Effector memory CD4-positive, alpha-beta T cell (primary cell): ENCODE measurements around the gene KIF2A.

Source experiments
- DNase-seq, 3 donors: peaks; one replicate each; pipeline ENCODE4 v3.0.0-alpha.2; 2020
- H3K27ac ChIP-seq: 2 replicates; pipeline ENCODE4 v1.7.0; 2013; ENCODE audit warnings: mild to moderate bottlenecking, low read length, moderate library complexity; ENCODE audit not compliant: insufficient read depth, poor library complexity, severe bottlenecking
- H3K27me3 ChIP-seq: replicated peaks from 2 replicates; pipeline ENCODE4 v1.7.0; 2013; ENCODE audit warnings: mild to moderate bottlenecking, low read length; ENCODE audit not compliant: insufficient read depth, control insufficient read depth, poor library complexity, severe bottlenecking
- H3K36me3 ChIP-seq: 2 replicates; pipeline ENCODE4 v1.7.0; 2013; ENCODE audit warnings: mild to moderate bottlenecking, low read length, moderate library complexity; ENCODE audit not compliant: control insufficient read depth, insufficient read depth
- H3K4me1 ChIP-seq: 2 replicates; pipeline ENCODE4 v1.7.0; 2013; ENCODE audit warnings: low read length, mild to moderate bottlenecking; ENCODE audit not compliant: control insufficient read depth, insufficient read depth, poor library complexity, severe bottlenecking
- H3K4me3 ChIP-seq: 2 replicates; pipeline ENCODE4 v1.7.0; 2013; ENCODE audit warnings: low read length, low read depth, mild to moderate bottlenecking; ENCODE audit not compliant: insufficient read depth, poor library complexity, severe bottlenecking
- H3K9me3 ChIP-seq: 2 replicates; pipeline ENCODE4 v1.7.0; 2013; ENCODE audit warnings: mild to moderate bottlenecking, low read length, moderate library complexity; ENCODE audit not compliant: control insufficient read depth

The KIF2A gene

DNA sequence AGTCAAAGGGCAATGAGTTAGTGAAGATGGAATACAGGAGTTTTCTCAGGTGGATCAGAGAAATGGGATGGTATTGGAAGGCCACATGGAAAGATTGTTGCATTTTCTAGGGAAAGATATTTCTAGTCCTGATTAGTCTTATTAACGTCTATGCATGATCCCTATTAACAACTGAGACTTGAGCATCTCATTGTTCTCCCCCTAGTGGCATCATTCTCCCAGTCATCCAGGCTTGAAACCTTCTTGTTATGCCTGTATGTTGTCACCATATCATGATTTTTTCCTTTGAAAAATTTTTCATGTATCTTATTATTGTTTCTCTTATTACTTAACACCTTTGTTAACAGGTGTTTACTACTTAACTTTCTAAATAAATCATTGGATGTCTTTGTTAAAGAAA lies 34.4 kb downstream of the KIF2A start:
- H3K27ac ChIP-seq = no peak overlapping the region
- no peak for DNase-seq
- no peak overlapping the region for H3K4me3 ChIP-seq
- no peaks in the 10 kb centered on the region for H3K36me3 ChIP-seq
- no peaks in the 10 kb centered on the region for H3K9me3 ChIP-seq
- H3K4me1 ChIP-seq = peaks cover 13% of the 10 kb centered on the region
- H3K27me3 ChIP-seq = no peaks in the 10 kb centered on the region

GRCh38 chr5:62340979-62341378 lies 35.0 kb downstream of the KIF2A start:
- Histone ChIP-seq H3K36me3 (no peaks in the 10 kb centered on the region), H3K4me3 (no peak overlapping the region), H3K27me3 (no peaks in the 10 kb centered on the region), H3K27ac (no peak overlapping the region), H3K4me1 (peaks cover 13% of the 10 kb centered on the region), H3K9me3 (no peaks in the 10 kb centered on the region)
- DNase-seq = no peak

DNA sequence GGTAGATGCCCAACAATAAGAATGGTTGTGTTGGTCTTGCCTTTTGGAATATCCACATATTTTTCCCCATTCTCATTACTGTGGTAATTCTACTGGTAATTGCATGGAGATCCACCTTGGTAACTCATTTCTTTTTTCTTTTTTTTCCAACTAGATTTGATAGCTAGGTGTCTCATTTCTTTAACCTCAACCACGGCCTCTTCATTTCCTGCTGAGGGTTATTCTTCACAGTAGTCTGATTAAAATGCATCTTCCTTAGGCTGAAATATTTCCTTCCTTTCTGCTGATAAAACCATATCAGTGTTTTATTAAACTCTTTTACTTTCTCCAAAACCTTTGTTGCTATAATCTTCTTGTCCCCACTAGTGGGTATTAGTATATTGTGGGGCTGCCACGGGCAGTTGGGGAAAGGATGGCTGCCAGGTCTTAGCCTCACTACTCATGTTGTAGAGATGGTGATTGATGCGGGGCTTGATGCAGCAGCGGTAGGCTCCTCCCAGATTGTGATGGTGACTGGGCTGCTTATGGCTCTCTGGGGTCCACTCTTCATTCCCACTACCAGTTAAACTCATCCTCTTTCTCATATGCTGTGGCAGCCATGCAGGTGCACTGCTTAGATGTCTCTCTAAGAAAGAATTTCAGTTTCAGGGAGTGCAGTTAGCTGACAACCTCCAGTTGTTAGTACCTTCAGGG lies 35.9 kb downstream of the KIF2A start:
- H3K36me3 ChIP-seq = no peaks in the 10 kb centered on the region
- H3K27ac ChIP-seq = peak overlapping the region; percentile 15
- no peak for DNase-seq
- H3K27me3 ChIP-seq = no peaks in the 10 kb centered on the region
- peaks cover 13% of the 10 kb centered on the region for H3K4me1 ChIP-seq
- peak overlapping the region; percentile 8 for H3K4me3 ChIP-seq
- H3K9me3 ChIP-seq = no peaks in the 10 kb centered on the region

DNA sequence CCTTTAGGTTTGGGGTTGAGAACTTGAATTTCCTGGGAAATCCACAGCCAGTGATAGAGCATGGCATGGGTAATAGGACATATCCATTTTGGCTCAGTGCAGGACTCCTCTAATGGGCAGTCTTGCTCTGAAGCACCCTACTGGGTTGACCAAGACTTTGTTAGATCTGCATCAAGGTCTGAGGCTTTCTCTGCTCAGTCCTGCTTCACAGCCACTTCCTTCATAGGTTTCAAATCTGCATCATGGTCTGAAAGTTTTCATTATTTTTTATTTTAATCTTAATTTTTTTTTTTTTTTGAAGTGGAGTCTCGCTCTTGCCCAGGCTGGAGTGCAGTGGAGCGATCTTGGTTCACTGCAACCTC lies 36.5 kb downstream of the KIF2A start:
- Histone ChIP-seq H3K36me3 (no peaks in the 10 kb centered on the region), H3K27me3 (no peaks in the 10 kb centered on the region), H3K9me3 (no peaks in the 10 kb centered on the region), H3K4me3 (no peak overlapping the region), H3K4me1 (peaks cover 13% of the 10 kb centered on the region), H3K27ac (no peak overlapping the region)
- no peak for DNase-seq

DNA sequence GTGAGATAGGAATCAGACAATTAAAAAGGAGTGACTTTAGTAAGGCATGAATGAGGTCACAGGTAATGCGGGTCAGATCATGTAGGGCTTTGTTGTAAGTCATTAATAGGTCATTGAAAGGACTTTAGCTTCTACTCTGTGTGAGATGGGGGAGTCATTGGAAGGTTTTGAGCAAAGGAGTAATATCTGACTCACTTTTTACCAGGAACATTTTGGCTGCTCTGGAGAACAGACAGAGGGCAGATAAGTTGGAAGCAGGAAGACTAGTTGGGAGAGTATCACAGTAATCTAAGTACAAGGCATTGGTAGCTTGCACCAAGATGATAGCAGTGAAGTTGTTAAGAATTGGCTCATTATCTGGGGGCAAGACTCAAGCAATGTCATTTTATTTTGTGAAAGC lies 37.4 kb downstream of the KIF2A start:
- peaks cover 13% of the 10 kb centered on the region for H3K4me1 ChIP-seq
- H3K4me3 ChIP-seq = no peak overlapping the region
- H3K36me3 ChIP-seq = peaks cover 6% of the 10 kb centered on the region
- H3K9me3 ChIP-seq = no peaks in the 10 kb centered on the region
- no peaks in the 10 kb centered on the region for H3K27me3 ChIP-seq
- no peak for DNase-seq
- H3K27ac ChIP-seq = no peak overlapping the region

DNA sequence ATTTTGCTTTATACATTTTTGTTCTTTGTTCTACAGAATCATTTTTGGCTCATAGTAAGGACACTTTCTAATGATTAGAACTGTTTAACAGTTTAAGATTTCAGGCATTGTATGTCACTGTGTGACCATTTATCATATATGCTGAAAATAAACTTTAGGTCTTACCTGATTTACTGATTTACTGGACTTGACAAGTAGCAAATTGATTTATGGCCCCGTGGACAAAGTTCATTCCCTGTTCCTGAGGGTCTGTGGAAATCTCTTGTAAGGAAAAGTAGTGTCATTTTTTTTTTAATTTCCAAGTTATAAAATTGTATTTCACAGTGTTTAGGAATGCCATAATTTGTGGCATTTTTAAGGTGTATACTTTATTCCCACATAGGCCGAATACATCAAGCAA lies 40.7 kb downstream of the KIF2A start:
- peaks cover 8% of the 10 kb centered on the region for H3K4me1 ChIP-seq
- H3K4me3 ChIP-seq = no peak overlapping the region
- H3K27me3 ChIP-seq = no peaks in the 10 kb centered on the region
- H3K36me3 ChIP-seq = peaks cover 23% of the 10 kb centered on the region
- H3K27ac ChIP-seq = no peak overlapping the region
- H3K9me3 ChIP-seq = no peaks in the 10 kb centered on the region
- no peak for DNase-seq

DNA sequence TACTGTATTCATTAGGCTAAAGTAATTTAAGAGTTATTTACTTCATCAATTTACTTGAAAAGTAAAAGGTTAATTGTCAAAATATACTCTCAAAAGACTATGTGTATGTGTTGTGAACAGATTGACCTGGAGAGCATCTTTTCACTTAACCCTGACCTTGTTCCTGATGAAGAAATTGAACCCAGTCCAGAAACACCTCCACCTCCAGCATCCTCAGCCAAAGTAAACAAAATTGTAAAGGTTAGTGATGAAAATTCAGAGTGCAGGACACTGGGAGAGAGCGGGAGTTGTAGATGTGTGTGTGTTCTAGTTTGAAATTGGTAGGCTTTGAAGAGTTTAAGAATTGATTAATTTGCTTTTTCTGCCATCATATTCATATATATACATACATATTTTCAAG lies 41.9 kb downstream of the KIF2A start:
- Histone ChIP-seq H3K9me3 (no peaks in the 10 kb centered on the region), H3K27me3 (no peaks in the 10 kb centered on the region), H3K36me3 (peaks cover 27% of the 10 kb centered on the region), H3K4me3 (no peak overlapping the region), H3K4me1 (no peaks in the 10 kb centered on the region), H3K27ac (no peak overlapping the region)
- no peak for DNase-seq

DNA sequence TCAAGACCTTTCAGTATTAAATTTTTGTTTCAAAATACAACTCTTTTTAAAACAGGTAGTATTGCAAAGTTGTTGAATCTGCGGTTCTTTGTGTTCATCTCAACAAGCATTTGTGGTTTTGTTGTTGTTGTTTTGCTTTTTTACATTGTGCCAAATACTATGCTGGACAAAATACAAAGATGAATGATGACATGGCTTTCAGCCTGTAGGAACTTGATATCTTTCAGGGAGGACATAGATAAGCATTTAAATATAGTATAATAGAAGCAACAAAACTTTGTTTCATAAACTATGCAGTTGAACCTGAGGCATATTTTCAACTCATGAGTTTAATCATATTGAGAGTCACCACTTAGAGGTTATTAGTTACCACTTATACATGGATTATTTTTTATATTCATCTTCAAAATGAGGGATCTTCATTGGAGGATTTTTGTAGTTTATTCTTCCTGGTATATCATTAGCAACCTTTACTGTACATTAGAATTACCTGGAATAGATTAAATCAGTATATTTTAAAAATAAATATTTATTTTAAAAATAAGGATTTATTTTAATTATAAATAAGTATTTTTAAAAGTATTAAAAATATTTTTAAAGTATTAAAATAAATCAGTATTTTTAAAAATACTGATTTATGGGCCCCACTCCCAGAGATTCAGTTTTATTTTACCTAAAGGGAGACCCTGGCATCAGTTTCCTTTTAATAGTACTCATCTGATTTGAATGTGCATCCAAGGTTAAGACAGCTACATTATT lies 42.9 kb downstream of the KIF2A start:
- H3K27ac ChIP-seq = no peak overlapping the region
- no peaks in the 10 kb centered on the region for H3K4me1 ChIP-seq
- no peak overlapping the region for H3K4me3 ChIP-seq
- no peaks in the 10 kb centered on the region for H3K27me3 ChIP-seq
- H3K9me3 ChIP-seq = no peaks in the 10 kb centered on the region
- H3K36me3 ChIP-seq = peaks cover 33% of the 10 kb centered on the region
- no peak for DNase-seq

DNA sequence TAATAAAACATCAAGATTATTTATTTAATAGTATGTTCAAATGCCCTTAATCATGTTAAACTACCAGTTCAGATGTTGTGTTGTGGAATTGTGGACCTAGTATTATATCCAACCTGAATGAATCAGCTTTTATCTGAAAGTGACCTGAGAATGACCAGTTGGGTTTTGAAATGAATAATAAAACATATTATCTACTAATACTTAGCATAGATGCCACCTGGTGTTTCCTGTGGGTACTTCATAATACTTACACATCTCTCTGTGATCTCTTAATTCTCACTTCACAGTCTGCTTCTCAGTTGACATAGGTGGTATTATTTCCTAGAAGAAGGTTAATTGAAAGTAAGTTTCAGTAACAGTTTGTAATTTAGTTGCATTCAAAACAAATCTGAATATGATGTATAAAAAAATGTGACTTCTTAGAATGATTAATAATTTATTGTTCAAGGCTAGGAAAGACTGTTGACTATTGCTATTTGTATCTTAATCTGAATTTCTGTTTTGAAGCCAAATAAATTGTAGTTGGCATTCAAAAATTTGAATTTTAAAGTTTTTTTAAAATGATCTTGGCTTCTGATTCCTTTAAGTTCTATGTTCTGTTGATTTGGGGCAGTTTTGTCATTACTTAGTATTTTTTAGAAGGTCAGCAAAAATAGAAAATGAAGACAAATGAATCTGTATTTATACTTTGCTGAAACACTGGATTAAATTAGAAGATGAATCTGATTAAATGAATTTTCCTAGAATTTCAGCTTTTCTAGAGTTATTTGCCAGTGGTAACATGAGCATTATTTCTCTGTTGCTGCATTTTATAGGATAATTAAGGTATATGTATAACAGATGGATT lies 48.2 kb downstream of the KIF2A start:
- no peak overlapping the region for H3K4me3 ChIP-seq
- H3K4me1 ChIP-seq = no peaks in the 10 kb centered on the region
- no peaks in the 10 kb centered on the region for H3K27me3 ChIP-seq
- H3K27ac ChIP-seq = no peak overlapping the region
- peaks cover 51% of the 10 kb centered on the region for H3K36me3 ChIP-seq
- H3K9me3 ChIP-seq = no peaks in the 10 kb centered on the region
- DNase-seq = no peak

DNA sequence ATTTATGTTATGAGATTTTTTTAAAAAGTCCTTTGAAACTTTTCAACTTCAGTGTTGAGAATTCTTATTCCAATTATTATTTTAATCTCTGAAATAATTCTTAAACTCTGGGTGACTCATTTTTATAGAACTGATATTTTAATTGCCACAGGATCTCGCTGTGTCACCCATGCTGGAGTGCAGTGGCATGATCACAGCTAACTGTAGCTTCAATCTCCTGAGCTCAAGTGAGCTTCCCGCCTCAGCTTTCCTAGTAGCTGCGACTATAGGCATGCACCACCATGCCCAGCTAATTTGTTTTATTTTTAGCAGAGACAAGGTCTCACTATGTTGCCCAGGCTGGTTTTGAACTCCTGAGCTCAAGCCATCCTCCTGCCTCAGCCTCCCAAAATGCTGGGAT lies 56.7 kb downstream of the KIF2A start:
- Histone ChIP-seq H3K27ac (no peak overlapping the region), H3K36me3 (peaks cover 49% of the 10 kb centered on the region), H3K27me3 (no peaks in the 10 kb centered on the region), H3K9me3 (no peaks in the 10 kb centered on the region), H3K4me3 (no peak overlapping the region), H3K4me1 (no peaks in the 10 kb centered on the region)
- DNase-seq = no peak
